HG02973 (cell line): ENCODE measurements around the gene ACD.
A peak's percentile ranks its signal among the peaks of the same experiment; 100 is the strongest.

Experiments used
- ATAC-seq: cut with Tn5 transposase; IDR thresholded peaks from one replicate; pipeline ENCODE4 v1.9.1; 2021; ENCODE audit warnings: moderate library complexity; ENCODE audit not compliant: unreplicated experiment

The ACD gene

DNA sequence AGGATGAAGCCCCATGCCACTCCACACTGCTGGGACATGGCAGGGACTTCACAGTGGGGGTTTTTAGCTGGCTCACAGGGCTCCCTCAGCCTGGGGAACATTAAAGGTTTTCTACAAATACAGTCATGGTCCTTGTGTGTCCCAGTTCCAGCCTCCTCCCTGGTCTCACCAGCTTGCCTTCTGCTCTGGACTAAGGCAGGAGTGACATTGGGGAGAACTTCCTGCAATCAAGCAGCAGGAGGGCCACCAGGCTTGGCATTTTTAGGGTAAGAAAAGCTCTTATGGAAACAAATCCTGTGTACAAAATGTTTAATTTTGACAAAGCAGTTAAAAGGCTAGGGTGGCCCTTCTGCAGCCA is 2.6 kb upstream of the ACD start:
- ATAC-seq = no peak

- ATAC-seq = no peak
Measured at GRCh38 chr16:67661886-67662652, 2.0 kb upstream of the ACD start.

- ATAC-seq = no peak
Measured at GRCh38 chr16:67661101-67661761, 1.2 kb upstream of the ACD start.

DNA sequence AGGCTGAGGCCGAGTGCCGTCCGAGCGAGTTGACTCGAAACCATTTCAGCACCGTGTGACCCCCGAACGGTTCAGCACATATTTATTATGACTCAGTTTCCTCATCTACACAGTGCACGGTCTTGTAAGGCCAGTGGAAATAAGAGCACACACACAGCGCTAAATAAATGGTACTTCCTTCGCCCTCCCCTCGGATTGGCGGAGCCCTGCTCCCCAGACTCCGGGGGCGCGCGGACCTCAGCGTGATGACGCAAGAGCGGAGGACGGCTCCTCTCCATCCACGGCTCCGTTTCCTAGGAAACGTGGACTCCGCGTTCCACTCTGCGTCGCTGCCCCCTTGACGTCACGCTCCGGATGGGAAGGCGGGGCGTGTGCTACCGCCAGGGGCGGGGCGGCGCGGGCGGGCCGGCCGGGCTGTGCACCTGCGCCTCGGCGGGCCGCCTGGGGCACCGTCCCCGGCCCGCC is 536 bp upstream of the ACD start, which contains the start of gene PARD6A:
Gene PARD6A, plus strand, starts transcription at position 397 of the 465 bp plus-strand sequence. CDS start 79 bp downstream, outside the sequence.
- peak; percentile 63 for ATAC-seq

GRCh38 chr16:67658849-67659674 is 998 bp downstream of the ACD start:
- ATAC-seq = no peak

GRCh38 chr16:67657751-67658518 is 2.1 kb downstream of the ACD start:
- no peak for ATAC-seq

DNA sequence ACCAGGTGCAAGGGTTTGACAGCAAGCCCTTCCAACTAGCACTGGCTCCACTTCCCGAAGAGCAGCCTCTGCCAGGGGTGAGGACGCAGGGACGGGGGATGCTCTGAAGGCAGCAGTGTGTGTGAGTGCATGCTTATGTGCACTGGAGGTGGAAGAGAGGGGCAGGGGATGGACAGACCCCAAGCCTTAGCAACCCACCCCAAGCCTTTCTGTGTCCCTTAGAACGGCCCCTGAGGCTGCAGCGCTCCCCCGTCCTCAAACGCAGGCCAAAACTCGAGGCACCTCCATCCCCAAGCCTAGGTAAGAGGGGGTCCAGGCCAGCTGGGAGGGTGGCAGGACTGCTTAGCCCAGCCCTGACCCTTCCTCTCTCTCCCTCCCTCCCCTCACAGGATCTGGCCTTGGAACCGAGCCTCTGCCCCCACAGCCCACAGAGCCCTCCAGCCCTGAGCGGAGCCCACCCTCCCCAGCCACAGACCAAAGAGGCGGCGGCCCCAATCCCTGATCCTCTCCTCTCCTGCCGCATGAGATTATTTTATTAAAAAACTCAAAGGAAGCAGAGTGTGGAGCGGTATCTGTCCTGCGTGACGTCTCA is 2.9 kb downstream of the ACD start:
- ATAC-seq = no peak

- ATAC-seq = no peak
Measured at GRCh38 chr16:67656344-67657016, 3.6 kb downstream of the ACD start.

DNA sequence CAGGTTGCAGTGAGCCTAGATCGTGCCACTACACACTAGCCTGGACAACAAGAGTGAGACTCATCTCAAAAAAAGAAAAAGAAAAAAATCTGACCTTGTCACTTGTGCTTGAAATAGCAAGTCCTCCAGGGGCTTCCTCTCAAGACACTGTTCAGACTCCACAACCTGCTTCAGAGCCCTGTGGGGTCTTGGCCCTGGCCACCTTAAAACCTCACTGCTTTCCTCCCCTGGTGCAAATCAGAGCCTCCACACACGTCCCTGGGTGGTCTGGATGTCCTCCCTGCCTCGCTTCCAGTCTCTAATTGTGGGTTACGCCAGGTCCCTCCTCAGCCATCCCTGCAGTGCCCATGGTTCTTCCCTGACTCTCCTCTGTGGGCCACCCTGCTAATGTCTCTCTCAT is 4.7 kb downstream of the ACD start:
- ATAC-seq = no peak

DNA sequence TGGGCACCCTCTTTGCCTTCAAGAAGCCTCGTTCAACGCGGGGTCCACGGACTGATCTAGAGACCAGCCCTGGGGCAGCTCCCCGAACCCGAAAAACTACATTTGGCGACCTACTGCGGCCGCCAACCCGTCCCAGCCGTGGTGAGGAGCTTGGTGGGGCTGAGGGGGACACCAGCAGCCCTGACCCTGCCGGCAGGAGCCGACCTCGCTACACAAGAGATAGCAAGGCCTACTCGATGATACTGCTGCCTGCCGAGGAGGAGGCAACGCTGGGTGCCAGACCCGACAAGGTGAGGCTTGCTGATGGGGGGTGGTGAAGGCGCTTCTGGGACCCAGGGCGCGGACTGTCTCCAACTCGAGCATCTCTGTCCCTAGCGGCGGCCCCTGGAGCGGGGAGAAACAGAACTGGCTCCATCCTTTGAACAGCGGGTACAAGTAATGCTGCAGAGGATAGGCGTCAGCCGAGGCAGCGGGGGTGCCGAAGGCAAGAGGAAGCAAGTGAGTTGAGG is 5.6 kb downstream of the ACD start:
- ATAC-seq = no peak

DNA sequence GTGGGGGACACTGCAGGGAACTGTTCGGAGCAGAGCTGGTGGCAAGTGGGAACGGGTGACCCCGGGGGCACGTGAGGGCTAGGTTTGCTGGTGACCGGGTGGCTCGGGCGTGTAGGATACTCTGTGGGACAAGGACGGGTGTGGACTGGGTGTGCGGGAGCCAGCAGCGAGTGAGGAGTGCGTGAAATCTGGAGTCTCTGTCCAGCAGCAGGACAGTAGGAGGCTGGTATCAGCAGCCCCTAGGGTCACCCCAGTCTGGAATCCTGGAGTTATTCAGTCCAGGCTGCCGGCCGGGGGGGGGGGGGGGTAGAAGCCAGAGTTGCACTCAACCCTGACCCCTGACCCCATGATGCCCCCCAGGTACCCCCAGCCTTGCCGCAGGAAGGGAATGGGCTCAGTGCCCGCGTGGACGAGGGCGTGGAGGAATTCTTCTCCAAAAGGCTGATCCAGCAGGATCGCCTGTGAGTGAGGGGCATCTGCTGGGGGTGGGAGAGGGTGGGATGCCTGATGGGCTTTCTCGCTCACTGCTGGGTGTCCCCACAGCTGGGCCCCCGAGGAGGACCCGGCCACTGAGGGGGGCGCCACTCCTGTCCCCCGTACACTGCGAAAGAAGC is 6.2 kb downstream of the ACD start:
- no peak for ATAC-seq

GRCh38 chr16:67653128-67653788 is 6.8 kb downstream of the ACD start:
- ATAC-seq = no peak

DNA sequence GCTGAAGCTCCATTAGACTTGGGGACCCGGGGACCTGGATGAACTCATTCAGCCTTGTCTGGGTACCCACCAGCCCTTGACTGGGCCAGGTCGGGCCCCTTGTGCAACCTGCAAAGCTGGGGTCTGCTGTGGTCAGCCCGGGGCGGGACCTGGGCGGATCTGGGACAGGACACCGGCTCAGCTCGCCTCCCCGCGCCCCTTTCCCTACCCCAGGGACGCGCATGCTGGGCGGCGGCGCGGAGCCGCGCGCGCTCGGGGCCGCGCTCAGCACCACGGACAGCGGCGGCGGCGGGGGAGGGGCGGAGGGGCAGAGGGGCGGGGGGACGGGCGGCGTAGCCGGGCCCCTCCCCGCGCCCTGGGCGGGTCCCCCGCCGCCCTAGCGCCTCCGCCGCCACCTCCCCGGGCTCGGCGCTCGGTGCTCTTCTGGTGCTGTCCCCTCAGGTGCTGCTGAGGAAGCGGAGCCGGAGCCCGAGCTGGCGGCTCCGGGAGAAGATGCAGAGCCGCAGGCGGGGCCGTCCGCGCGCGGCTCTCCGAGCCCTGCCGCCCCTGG is 7.4 kb downstream of the ACD start:
- no peak for ATAC-seq

GRCh38 chr16:67651847-67652246 is 8.2 kb downstream of the ACD start:
- no peak for ATAC-seq

DNA sequence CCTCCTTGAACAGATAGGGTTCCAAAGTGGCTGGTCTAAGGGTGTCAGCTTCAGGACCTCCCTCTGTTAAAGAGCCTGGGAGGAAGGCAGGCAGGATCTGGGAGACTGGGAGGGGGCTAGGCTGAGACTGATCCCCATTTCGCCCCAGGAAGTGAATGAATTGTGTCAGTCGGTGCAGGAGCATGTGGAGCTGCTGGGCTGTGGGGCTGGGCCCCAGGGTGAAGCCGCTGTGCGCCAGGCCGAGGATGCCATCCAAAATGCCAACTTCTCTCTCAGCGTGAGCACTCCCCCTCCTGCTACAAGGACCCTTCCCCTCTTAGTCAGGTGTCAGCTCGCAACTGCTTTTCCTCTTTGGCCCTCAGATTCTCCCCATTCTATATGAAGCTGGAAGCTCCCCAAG is 9.0 kb downstream of the ACD start:
- ATAC-seq = no peak

- no peak for ATAC-seq
Measured at GRCh38 chr16:67650023-67650422, 10.0 kb downstream of the ACD start.

DNA sequence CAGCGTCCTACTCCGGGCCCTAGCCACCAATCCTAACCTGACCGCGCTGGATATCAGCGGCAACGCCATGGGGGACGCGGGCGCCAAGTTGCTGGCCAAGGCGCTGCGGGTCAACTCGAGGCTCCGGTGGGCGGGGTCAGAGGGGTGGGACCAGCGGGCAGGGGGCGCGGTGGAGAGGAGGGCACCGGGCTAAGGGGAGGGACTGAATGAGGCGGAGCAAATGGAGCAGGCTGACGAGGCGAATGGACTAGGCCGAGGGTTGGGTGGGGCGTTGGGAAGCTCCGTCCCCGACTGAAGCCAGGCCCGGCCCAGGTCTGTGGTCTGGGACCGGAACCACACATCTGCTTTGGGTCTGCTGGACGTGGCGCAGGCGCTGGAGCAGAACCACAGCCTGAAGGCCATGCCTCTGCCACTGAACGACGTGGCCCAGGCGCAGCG is 10.5 kb downstream of the ACD start:
- no peak for ATAC-seq

DNA sequence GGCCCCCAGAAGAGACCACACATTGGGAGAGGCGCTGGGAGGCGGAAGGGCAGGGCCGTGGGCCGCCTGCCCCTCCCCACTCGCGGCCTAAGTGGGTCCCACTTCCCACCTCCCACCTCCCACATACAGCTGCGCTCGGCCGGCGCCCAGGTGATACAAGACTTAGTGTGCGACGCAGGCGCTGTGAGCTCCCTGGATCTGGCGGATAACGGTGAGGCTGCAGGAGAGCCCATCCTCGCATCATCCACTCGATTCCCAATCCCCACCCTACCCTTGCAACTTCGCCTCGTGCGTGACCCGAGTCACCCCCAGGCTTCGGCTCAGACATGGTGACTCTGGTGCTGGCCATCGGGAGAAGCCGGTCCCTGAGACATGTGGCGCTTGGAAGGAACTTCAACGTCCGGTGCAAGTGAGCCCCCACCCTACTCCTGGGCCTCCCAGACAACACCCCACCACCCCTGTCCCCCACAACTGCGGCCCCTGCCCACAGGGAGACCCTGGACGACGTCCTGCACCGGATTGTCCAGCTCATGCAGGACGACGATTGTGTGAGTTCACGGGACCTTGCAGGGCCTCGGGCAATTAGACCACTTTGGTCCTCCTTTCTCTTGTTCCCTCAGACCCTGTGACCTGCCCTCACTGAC is 11.2 kb downstream of the ACD start:
- no peak for ATAC-seq
